C4-2B (cell line): Measurements from ENCODE around the gene CDK5.

Experiments
- H3K27ac ChIP-seq: fragments of 450-650 bp; 2 replicates; pipeline ENCODE4 v1.5.1; 2017
- ZFX ChIP-seq: fragments of 450-650 bp; IDR thresholded peaks from 2 replicates; pipeline ENCODE4 v1.6.1; 2017
- TF ChIP-seq, protein P1 (sequence below): fragments of 450-650 bp; conservative IDR thresholded peaks from 2 replicates; pipeline ENCODE4 v1.5.1; 2017; ENCODE audit warnings: mild to moderate bottlenecking

The CDK5 gene

DNA sequence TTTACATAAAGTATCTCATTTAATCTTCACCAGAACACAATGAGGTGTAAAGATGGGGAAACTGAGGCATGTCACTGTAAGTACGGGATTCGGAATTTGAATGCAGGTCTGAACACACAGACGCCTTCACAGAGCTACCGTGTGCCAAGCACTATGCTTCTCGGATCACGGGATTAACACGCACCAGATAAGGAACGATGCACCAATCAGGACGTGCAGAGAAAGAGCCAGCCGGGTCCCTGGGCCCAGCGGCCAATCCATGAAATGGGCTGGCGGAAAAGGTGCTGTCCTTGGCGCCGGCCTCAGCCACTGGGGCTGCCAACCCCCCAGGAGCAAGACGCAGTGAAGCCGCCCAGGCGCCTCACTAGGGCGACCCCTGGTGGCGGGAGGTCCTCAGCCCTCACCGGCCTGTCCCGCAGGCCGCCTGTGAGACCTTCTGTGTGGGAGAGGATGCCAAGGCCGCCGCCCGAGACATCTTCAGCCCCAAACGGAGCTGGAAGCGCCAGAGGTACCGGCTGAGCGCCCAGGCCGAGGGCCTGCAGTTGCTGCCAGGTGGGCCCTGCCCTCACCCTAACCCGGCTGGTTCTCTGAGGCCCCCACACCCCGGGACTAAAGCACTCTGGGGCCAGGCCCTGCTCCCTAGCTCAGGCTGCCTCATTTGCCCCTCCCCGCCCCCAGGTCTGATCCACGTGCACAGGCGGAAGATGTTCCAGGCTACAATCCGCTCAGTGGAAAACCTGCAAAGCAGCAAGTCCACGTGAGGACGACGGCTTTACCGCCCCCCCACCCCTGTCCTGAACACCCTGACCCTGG lies 49.0 kb downstream of the CDK5 start:
- no peak overlapping the region for H3K27ac ChIP-seq
- TF ChIP-seq, protein P1, sequence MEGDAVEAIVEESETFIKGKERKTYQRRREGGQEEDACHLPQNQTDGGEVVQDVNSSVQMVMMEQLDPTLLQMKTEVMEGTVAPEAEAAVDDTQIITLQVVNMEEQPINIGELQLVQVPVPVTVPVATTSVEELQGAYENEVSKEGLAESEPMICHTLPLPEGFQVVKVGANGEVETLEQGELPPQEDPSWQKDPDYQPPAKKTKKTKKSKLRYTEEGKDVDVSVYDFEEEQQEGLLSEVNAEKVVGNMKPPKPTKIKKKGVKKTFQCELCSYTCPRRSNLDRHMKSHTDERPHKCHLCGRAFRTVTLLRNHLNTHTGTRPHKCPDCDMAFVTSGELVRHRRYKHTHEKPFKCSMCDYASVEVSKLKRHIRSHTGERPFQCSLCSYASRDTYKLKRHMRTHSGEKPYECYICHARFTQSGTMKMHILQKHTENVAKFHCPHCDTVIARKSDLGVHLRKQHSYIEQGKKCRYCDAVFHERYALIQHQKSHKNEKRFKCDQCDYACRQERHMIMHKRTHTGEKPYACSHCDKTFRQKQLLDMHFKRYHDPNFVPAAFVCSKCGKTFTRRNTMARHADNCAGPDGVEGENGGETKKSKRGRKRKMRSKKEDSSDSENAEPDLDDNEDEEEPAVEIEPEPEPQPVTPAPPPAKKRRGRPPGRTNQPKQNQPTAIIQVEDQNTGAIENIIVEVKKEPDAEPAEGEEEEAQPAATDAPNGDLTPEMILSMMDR, result peak; percentile 86
- no peak for TF ChIP-seq ZFX

DNA sequence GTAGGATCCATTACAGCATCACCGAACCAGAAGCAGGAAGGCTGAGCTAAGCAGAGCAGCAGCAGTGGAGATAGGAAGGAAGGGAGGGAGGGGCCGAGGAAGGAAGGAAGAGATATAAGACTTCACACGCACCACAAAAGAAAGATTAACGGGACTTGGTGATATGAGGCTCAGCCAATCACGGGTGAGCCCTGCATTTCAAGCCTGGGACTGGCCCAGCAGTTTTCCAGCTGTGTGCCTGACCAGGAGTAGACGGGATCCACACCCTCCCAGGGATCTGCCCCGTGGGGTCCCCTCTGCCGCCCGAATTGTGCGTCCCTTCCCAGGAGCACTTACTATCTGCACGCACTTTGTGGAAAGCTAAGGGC lies 49.6 kb downstream of the CDK5 start:
- H3K27ac ChIP-seq, result no peak overlapping the region
- TF ChIP-seq, protein P1, result no peak
- TF ChIP-seq ZFX, result no peak

DNA sequence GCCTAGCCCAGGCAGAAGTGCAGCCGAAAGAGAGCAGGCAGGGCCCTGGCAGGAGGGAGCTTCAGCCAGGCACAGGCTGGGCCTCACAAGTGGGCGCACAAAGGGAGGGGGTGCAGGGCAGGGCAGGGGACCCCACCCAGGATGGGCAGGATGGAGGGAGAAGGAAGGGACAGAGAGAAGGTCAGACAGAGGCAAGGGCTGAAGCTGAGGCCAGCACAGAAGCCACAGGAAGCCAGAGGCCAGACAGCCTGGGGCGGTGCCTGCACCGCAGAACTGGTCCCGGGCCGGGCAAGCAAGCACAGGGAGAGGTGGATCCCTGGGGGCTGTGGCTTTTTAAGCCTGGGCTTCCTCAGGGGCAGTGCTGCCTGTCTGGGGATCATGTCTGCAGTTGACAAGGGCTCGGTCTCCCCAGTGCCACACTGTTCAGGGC lies 50.2 kb downstream of the CDK5 start:
- no peak overlapping the region for H3K27ac ChIP-seq
- TF ChIP-seq, protein P1, result no peak
- no peak for TF ChIP-seq ZFX

DNA sequence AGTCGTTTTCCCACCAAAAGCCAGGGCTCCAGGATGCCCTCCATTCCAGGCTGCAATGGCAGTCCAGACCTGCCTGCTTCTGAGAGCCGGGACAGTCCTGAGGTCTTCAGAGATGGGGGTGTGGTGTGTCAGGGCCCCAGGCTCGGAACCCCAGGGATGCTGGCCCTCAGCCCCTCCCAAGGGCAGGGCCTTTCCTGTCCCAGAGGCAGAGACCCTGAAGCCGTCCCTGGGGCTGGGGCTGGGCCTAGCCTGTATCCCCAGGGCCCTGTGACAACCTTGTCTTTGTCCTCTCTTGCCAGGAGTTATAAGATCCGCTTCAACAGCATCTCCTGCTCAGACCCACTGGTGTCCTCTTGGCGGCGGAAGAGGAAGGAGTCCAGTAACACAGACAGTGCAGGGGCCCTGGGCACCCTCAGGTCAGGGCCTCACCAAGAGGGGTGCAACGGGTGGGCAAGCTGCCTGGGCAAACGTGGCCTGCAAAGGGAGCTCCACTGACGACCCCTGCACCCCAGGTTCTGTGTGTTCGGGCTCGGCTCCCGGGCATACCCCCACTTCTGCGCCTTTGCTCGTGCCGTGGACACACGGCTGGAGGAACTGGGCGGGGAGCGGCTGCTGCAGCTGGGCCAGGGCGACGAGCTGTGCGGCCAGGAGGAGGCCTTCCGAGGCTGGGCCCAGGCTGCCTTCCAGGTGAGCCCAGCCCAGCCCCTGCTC lies 51.0 kb downstream of the CDK5 start:
- no peak overlapping the region for H3K27ac ChIP-seq
- TF ChIP-seq ZFX, result no peak
- TF ChIP-seq, protein P1, result no peak

DNA sequence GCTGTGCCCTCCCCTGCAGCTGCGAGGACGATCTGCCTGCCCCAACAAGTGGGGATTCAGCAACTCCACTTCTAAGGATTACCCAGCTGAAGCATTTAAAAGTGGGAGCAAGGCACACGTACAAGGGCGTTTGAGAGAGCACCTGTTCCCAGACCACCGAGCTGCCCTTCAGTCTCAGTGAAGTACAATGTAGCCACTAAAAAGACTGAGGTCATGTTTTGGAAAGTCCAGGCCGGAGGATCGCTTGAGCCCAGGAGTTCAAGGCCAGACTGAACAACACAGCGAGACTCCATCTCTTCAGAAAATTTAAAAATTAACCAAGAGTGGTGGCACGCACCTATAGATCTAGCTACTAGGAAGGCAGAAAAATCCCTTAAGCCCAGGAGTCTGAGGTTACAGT lies 52.1 kb downstream of the CDK5 start:
- no peak for TF ChIP-seq ZFX
- TF ChIP-seq, protein P1, result no peak
- no peak overlapping the region for H3K27ac ChIP-seq
